Activated CD8-positive, alpha-beta memory T cell treated with anti-CD3 and anti-CD28 coated beads for 24 hours (primary cell): ENCODE results near the gene FDX2.
A peak's percentile ranks its signal among the peaks of the same experiment; 100 is the strongest.
"Not testable (repeated sequence)": the region's sequence is repeated elsewhere in the genome, so short reads cannot be mapped to it uniquely, and the experiment has no call there.

ENCODE experiments used
- DNase-seq: peaks from one replicate; pipeline ENCODE4 v3.0.0-alpha.2; 2020

The FDX2 gene

DNA sequence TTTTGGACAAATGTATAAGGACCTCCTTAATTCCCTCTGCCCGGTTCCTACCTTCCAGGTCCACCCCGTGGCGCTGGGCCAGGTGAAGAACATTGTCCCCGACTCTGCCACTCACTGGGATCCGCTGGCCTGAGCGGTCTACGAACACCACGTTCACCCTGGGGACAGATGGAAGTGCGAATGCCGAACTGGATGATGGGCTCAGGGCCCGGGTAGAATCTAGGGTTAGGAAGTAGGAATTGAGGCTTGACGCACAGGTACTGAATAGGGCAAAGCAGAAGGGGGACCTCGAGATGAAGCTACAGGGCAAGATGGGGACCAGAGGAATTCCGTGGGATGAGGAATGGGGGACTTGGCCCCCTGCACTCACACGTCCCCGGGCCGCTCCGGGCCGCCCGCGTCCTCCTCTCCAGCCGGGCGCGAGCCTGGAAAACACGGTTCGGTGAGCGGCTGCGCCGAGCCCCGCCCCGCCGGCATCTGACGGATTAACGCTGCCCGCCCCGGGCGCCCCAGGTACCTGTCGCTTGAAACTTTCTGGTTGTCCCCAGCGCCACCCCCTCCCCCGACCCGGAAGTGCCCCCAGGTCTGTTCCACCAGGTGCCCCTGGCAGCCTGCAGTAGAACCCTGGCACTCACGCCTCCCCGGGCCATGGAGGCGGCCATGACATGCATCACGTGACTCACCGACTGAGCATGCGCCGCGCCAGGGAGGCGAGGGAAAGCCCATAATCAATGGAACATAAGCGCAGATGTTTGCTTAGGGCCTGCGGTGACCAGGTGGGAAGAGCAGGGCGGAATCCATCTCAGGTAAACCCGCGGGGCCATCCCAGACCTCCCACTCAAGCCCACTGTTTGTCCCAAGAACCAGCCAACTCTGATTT, at the start of gene FDX2:
TSS of gene FDX2 (minus strand) at position 681 of the 880 bp plus-strand sequence. CDS start at position 662, 19 bp downstream.
- DNase-seq = peak; percentile 97

DNA sequence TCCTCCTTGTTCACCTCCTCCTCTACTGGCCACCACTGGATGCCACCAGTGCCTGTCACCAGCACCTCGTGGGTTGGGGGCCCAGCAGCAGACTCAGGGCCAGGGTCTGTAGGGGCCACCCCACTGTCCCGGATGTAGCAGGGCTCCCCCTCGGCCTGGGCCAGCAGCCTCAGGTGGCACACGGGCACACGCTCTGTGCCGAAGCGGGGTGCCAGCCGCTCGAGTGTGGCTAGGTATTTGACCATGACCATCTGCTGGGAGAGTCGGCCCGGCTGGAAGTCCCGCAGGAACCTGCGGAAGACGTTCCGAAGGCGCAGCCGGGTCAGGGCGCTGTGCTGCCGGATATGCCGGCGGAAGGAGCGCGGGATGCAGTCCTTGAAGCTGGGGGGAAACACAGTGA, 49.7 kb upstream of the FDX2 start:
- DNase-seq = no peak

DNA sequence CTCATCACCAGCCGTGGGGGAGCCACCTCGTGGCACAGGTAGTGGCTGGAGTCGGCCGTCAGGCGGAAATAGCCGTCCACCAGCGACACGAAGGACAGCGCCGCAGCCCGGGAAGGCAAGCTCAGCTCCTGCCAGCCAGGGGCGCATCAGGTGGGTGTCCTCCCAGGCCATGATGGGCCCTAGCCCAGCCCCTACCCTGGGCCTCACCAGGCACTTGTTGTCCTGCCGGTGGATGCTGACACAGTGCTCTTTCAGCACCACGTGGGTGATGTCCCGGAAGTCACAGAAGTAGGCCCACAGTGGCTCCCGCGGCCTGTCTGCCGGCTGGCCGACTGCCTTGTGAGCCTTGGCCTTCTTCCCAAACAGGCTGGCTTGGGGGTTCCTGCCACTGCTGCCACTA, 48.8 kb upstream of the FDX2 start:
- no peak for DNase-seq

DNA sequence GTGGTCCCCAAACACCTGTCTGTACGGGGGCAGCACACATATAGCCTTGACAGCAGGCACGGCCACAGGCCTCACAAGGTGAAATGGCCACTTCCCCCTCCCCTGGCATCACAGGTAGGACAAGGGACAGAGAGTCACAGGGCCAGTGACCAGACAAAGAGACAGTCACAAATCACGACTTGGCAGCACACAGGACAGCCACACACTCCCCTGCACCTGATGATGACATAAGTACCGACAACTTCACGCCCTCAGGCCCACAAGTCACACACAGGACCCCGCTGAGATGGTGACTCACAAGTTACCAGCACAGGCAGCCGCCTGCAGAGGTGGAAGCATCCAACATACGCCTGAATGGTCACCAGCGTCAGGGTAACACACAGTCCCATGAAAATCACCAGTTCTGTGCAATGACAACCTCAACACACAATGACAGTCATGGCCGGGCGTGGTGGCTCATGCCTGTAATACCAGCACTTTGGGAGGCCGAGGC, 48.0 kb upstream of the FDX2 start:
- DNase-seq = no peak

DNA sequence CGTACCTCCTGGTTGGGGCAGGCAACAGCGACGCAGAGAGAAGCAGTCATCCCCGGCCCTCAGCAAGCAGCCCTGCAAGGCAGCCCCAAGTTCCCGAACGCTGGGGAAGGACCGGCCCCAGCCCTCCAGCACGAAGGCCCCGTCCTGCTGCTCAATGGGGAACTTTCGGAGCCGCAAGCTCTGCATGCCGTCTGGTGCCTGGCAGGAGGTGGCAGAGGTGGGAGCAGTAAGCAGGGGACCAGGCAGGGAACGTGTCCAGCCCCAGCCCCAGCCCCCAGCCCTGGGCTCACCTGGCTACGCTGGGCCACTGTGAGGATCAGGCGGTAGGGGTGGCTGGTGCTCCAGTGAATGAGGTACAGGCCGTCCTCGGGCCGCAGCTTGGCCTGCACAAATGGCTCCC, 46.4 kb upstream of the FDX2 start:
- no peak for DNase-seq

DNA sequence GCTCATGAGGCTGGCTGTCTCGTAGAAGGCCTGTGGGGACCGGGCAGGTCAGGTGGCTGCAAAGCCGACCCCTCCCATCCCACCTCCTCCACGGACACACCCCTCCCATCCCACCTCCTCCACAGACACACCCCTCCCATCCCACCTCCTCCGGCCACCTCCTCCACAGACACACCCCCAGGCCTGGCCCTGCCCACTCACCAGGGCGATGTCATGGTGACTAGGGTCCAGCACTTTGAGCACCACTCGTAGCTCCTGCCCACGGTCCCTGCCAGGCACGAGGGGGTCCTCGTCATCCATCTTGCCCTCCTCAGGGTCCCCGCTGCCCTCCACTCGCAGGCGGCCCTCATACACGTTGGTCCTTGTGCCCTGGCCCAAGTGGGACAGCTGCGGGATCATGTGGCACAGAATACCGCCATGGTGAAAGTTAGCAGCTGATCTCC, 45.8 kb upstream of the FDX2 start:
- DNase-seq = no peak

DNA sequence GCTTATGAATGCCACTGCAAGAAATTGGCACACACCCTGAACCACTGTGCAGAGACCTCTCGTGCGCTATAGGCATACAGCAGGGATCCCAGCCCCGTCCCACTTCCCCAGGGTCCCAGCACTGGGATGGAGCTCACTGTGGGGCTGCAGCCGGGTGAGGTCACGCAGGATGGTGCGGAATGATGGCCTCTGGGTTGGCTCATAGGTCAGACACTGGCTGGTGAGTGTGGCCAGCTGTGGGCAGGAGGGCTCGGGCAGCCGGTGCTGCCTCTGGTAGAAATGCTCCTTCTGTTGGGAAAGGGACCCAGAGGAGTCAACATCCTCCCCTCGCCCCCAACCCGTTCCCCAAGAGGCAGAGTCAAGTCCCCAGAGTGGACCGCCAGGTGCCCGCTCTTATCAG, 40.6 kb upstream of the FDX2 start:
- no peak for DNase-seq

DNA sequence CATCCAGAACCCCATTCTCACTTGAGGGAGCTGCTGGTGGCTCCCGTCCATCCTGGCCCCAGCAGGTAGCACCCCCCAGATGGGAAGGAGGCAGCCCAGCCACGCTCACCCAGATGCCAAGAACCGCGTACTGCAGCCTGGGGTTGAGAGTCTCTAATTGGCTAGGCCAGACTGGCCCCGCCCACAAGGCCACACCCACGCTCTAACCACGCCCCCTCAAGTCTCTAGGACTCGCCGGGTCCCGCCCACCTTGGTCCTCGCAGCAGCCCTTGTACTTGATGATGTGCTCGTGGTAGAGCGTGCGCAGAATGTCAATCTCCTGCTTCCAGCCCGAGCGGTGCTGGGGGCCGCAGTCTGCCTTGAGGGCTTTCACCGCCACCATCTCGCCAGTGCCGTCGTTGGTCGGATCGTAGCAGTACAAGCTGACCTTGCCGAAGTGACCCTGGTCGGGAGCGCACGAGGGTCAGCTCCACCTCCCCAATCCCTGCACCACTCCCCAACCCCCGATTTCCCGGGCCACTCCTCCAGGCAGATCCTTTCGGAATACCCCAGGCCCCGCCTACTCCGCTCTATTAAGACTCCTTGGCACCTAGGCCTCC, 38.1 kb upstream of the FDX2 start:
- peak; percentile 73 for DNase-seq

DNA sequence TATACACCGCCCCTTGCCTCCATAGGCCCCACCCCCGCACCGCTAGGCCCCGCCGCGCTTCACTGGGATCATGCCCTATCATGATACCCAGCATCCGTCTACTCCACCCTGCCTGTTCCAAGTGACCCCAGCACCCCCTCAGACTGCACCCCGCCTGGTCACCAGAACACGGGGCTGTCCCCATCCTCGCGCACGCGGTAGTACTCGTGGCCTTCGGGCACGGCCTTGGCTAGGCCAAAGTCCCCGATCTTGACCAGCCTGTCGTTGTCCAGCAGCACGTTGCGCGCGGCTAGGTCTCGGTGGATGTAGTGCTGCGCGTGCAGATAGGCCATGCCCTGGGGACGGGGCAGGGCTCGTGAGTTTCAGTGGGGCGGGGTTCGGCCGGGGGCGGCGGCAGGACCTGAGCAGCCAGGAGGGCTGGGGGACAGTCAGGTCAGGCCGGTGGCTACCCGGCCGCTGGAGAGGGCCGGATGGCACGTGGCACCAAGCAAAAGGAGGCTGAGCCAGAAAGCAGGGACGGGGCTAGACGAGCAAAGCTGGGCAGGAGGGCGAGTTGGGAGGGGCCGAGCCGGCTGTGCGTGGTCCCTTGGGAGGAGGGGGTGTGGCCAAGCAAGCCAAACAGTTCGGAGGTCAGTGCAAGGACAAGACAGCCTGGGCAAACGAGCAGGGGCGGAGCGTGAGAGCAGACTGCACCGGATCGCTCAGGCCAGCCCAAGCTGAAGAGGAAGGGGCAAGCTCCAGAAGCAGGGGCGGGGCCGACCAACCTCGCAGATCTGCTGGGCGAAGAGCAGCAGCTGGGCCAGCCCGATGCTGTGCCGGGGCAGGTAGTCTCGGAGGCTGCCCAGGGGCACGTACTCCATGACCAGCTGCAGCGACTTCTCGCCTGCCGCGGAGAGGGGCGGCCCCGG, 37.2 kb upstream of the FDX2 start:
- DNase-seq = no peak

DNA sequence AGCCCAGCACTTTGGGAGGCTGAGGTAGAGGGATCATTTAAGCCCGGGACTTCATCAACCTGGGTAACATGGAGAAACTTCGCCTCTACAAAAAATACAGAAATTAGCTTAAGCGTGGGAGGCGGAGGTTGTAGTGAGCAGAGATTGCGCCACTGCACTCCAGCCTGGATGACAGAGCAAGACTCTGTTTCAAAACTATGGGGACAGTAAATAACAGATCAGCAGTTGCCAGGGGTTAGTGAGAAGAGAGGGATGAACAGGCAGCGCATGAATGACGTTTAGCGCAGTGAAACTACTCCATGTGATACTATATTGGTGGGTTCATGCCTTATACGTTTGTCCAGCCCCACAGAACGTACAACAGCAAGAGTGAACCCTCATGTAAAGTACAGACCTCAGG, 30.7 kb upstream of the FDX2 start:
- no peak for DNase-seq

DNA sequence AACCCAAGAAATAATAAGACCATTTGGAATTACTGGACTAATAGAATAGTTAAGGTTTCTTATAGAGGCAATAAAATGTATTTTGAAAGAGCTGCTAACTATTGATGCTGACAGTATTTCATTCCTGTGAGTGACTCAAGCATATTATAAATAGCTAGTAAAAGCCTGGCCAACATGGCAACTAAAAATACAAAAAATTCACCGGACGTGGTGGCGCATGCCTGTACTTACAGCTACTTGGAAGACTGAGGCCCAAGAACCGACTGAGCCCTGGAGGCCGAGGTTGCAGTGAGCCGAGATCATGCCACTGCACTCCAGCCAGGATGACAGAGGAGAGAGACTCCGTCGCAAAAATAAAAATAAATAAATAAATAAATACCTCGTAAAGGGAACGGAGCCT, 29.0 kb upstream of the FDX2 start:
- no peak for DNase-seq

DNA sequence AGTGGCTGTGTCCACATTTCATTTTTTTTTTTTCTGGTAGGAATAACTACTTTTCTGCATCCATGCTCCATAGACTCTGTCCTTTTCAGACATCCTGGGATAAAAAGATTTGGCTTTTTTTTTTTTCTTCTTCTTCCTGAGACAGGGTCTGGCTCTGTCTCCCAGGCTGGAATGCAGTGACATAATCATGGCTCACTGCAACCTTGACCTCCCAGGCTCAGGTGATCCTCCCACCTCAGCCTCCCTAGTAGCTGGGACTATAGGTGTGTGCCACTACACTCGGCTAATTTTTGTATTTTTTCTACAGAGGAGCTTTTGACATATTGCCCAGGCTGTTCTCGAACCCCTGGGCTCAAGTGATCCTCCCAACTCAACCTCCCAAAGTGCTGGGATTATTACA, 27.7 kb upstream of the FDX2 start:
- no peak for DNase-seq

DNA sequence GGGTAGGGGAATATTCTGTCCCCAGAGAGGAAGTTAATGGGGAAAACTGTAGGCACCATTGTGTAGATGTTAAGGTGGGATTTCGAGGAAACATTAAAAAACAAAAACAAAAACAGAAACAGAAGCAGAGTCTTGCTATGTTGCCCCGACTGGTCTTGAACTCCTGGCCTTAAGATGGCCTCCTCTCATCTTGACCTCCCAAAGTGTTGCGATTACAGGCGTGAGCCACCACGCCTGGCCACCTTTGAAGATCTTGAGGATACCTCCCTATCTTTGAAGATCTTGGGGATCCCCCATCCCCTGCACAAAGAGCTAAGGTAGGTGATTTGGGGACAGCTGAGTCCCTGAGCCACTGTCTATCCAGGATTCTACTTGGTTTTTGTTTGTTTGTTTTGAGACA, 24.2 kb upstream of the FDX2 start:
- no peak for DNase-seq

DNA sequence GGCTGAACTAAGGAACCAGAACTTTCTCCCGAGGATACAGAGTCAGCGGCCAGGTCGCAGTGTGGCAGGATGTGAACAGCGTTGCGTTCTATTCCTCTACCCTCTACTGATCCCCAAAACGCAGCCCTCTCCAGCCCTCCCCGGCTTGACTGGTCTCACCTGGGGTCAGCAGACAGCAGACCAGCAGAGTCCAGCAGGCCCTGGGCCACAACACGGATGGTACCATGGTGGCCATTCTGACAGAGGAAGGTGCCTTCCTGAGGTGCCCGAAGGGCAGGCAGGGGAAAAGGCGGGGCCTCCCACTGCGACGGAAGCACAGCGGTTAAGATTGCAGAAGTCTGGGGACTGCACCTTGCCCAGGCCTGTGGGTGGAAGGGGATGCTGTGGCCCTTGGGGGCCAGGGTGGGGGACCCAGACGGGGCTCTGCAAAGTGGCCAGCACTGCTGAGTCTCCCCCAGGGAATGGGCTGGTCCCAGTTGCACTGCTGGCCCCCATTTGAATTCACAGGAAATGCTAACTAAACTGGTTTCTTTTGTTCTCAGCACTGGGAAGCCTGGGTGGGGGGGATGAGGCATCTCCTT, 23.7 kb upstream of the FDX2 start, which contains the start of gene ICAM3:
TSS of gene ICAM3 (minus strand) at position 245 of the 581 bp plus-strand sequence. CDS start at position 235, 10 bp downstream.
- peak; percentile 87 for DNase-seq

DNA sequence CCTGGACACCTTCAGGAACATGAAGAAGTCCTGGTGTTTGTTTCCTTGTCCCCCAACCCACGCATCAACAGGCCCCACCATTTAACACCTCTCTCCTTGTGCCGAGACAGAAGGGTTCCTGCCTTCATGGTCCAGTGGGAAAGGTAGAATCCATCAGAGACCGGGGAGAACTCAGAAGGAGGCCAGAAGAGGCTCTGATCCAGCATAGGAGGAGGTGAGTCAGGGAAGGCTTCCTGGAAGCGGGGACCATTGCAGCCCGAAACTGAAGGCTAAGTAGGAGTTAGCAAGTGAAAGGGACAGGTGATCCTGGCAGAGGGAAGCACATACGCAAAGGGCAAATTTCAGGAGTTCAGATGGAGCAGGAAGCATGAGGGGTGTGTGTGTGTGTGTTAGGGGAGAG, 23.1 kb upstream of the FDX2 start:
- no peak for DNase-seq

DNA sequence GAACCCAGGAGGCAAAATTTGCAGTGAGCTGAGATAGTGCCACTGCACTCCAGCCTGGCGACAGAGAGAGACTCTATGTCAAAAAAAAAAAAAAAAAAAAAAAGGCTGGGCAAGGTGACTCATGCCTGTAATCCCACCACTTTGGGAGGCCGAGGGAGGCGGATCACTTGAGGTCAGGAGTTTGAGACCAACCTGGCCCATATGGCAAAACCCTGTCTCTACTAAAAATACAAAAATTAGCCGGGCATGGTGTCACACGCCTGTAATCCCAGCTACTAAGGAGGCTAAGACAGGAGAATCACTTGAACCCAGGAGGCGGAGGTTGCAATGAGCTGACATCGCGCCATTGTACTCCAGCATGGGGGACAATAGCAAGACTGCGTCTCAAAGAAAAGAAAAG, 20.9 kb upstream of the FDX2 start:
- not testable (repeated sequence) for DNase-seq

DNA sequence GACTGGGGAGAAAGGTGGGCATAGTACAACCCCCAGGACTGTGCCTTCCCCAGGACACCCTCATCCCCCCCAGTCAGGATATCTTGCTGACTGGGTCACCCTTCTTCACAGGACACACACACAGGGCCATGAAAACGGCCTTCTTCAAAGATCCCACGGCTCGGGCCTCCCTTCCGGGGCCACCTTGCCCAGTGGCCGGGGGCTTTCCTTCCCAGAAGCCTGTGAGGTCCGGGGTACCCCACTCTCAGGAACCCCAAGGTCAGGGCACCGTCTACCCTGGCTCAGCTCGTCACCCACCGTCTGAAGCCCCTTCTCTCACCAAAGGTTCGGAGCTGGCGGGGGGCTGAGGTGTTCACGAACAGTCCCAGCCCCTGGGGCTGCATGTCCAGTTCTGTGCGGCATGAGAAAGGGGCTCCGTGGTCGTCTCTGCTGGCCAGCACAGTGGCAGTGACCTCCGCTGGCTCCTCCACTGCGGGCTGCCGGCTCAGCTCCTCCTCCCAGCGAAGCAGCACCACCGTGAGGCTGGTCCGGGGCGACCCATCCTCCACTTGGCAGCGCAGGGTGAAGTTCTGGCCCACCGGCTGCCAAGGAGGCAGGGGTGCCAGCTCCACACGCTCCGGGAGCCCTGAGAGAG, 19.7 kb upstream of the FDX2 start:
- no peak for DNase-seq

DNA sequence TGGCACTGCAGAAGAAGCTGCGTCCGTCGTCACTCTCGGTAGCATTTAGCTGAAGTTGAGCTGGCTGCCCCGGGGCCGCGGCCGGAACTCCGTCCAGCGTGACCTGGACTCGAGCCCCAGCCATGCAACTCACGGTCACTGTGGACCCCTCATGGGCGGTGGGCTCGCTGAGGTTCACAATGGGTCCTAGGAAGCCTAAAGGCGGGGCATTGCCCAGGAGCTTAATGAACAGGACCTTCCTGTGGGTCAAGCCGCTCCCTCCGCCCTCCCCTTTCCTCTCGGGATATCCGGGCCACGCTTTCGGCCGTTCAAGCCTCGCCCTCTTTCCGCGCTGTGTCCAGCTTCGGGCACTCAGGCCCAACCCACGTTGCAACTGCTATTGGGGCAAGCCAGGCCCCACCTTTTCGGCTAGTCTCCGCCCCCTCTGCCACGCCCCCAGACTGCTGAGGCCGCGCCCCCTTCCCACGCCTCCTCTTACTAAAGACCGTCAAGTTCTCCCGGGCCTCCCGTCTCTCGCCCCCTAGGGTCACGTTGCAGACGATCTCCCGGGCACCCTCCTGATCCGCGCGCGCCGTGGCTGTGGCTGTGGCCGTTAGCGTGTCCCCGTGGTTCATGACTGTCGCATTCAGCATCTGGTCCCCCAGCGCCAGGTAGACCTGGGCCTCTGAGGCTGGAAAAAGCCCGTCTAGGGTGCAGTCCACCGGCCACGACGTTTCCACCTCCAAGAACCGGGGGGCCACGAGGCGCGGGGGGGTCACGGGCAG, 19.0 kb upstream of the FDX2 start:
- peak; percentile 77 for DNase-seq

DNA sequence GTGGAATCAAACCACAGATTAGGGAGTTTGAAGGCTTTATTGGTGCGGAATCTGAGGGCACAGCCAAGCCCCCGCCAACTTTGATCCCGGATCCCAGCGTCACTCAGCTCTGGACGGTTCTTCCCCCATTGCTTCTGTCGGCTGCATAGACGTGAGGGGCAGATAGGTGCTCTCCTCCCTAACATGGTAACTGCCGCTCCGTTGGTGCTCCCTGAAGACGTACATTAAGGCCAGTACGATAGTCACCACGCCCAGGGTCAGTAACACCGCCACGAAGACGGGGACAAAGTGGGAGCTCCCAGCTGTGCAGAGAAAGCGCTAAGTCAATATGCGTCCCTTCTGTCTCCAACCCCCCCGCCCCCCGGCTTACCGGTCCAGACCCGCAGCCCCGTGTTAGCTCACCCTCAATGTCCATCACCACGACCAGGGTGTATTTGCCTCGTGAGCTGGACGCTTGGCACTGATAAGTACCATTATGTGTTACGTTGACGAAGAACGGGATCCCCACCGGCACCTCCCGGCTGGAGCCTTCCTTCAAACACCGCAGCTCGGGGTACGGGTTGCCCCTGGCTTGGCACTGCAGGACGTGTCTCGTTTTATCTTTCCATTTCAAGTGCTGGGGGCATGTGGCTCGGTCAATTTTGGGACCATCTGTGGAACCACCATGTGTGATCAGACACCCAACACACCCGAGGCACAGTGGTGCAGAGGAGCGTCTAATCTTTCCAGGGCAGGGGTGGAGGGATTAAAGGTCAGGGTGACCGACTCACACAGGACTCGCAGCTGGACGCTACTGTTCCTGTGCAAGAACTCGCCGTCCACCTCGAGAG, 18.2 kb upstream of the FDX2 start:
- no peak for DNase-seq

DNA sequence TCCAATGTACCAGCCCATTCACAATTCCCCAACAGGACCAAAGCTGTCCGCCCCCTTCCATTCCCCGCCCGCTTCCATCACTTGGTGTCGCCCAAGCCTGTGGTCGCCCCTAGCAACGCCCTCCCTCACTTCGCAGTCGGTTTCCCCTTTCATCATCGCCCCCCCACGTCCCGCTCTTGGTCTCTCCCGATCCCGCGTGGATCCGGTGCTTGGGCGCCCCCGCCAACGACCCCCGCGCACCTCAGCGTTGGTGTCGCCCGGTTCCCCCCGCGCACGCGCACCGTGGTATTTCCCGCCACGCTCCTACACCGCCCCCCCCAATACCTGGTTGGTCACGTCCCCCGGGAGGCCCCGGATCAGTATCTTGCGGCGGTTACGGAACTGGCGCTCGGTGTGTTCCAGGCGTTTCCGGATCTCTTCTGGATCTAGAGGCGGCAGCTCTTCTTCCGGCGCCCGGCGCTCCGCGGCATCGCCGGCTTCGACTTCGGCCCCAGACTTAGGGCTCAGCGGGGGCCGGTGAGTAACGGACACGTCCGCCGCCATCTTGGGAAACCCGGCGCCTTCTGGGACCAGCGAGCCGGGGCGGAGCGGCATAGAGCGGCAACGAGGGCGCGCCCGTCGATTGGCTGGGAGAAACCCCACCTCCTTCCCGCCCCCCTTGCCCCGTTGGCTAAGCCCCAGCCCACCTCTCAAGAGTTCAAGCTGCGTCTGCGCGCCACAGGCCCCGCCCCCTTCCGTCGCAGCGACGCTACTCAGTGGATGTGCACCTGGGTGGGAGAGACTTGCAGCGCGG, 17.3 kb upstream of the FDX2 start, which contains the start of gene RAVER1:
TSS of gene RAVER1 (minus strand) at position 565 of the 793 bp plus-strand sequence. CDS start at position 543, 22 bp downstream.
- peak; percentile 97 for DNase-seq
